H1 (cell line): Measurements from ENCODE around the gene RBFOX1. TPM values are rescaled to one million over a fixed set of nuclear protein-coding genes. Genes with fewer than 3 reads are reported as not detected.

Source experiments
- CTCF ChIA-PET: fragments of 300-600 bp; sonication (Branson Sonifier 250); formaldehyde crosslinking; loops from one replicate; lab custom pipeline; 2021; ENCODE audit not compliant: partially characterized antibody; lab: Charles Lee
- POLR2A ChIA-PET: fragments of 300-600 bp; sonication (Branson Sonifier 250); formaldehyde crosslinking; loops from one replicate; lab custom pipeline; 2021; ENCODE audit warnings: inconsistent platforms; ENCODE audit not compliant: partially characterized antibody; lab: Charles Lee
- DNase-seq, 2 experiments: peaks; one replicate each; pipeline versions ENCODE4 v3.0.0 to v3.0.0-alpha.2; 2010 to 2022; ENCODE audit warnings: low spot score in 2 of 2, low read depth in 1 of 2, mixed read lengths in 1 of 2
- FAIRE-seq: peaks from 2 replicates; lab custom pipeline; 2011; peaks lifted over from hg19 to GRCh38; lab: Jason Lieb, UNC
- H2AFZ ChIP-seq: 2 replicates; pipeline ENCODE4 v1.8.1; 2012; ENCODE audit warnings: low read length, inconsistent platforms
- H2AK5ac ChIP-seq: 2 replicates; pipeline ENCODE4 v1.6.1; 2013; ENCODE audit warnings: low read depth, low read length
- H2BK120ac ChIP-seq: replicated peaks from 2 replicates; pipeline ENCODE3; 2013; ENCODE audit warnings: low read depth, low read length, inconsistent platforms
- H2BK12ac ChIP-seq: 2 replicates; pipeline ENCODE4 v1.6.1; 2013; ENCODE audit warnings: low read depth, low read length
- H2BK15ac ChIP-seq: 2 replicates; pipeline ENCODE4 v1.6.1; 2013; ENCODE audit warnings: low read length
- H2BK20ac ChIP-seq: 2 replicates; pipeline ENCODE4 v1.6.1; 2013; ENCODE audit warnings: low read length
- H2BK5ac ChIP-seq: 2 replicates; pipeline ENCODE4 v1.6.1; 2013; ENCODE audit warnings: low read depth, low read length
- H3K14ac ChIP-seq: 2 replicates; pipeline ENCODE4 v1.6.1; 2013; ENCODE audit warnings: inconsistent platforms; ENCODE audit not compliant: insufficient read length
- H3K18ac ChIP-seq: 2 replicates; pipeline ENCODE4 v1.6.1; 2013; ENCODE audit warnings: low read length; ENCODE audit errors: extremely low read depth
- H3K23ac ChIP-seq: 2 replicates; pipeline ENCODE4 v1.6.1; 2013; ENCODE audit warnings: inconsistent platforms; ENCODE audit not compliant: insufficient read length
- H3K23me2 ChIP-seq: 2 replicates; pipeline ENCODE4 v1.6.1; 2013; ENCODE audit warnings: low read depth, low read length
- H3K27ac ChIP-seq: 2 replicates; pipeline ENCODE4 v1.6.1; 2011; ENCODE audit warnings: low read depth, low read length, inconsistent platforms
- H3K27me3 ChIP-seq, 4 experiments: replicated peaks in 1 of 4; 1 replicate in 1 of 4; 2 replicates in 3 of 4; pipeline versions ENCODE4 v1.6.1 to v1.8.1; 2011 to 2013; ENCODE audit warnings: low read length in 3 of 4, mild to moderate bottlenecking in 3 of 4, inconsistent platforms in 2 of 4, mixed read lengths in 2 of 4, moderate library complexity in 1 of 4; ENCODE audit not compliant: control insufficient read depth in 3 of 4, insufficient read depth in 3 of 4; ENCODE audit errors: extremely low read depth in 1 of 4
- H3K36me3 ChIP-seq, 4 experiments: 2 replicates each; pipeline versions ENCODE4 v1.6.1 to v1.8.1; 2011 to 2013; ENCODE audit warnings: mild to moderate bottlenecking in 4 of 4, low read length in 3 of 4, moderate library complexity in 2 of 4, control low read depth in 1 of 4, inconsistent platforms in 1 of 4; ENCODE audit not compliant: insufficient read depth in 4 of 4, control insufficient read depth in 2 of 4
- H3K4ac ChIP-seq: replicated peaks from 2 replicates; pipeline ENCODE3; 2013; ENCODE audit warnings: low read length, low read depth, mixed read lengths, inconsistent platforms; ENCODE audit not compliant: insufficient read length
- H3K4me1 ChIP-seq, 4 experiments: replicated peaks in 1 of 4; 1 replicate in 1 of 4; 2 replicates in 3 of 4; pipeline versions ENCODE4 v1.6.1 to v1.8.1; 2011 to 2013; ENCODE audit warnings: low read length in 3 of 4, inconsistent platforms in 2 of 4, mixed read lengths in 1 of 4; ENCODE audit not compliant: insufficient read depth in 4 of 4, control insufficient read depth in 3 of 4
- H3K4me2 ChIP-seq, 2 experiments: 2 replicates each; pipeline versions ENCODE4 v1.6.1 to v1.8.1; 2011 to 2013; ENCODE audit warnings: low read depth in 2 of 2, low read length in 2 of 2, control low read depth in 1 of 2, inconsistent platforms in 1 of 2, mild to moderate bottlenecking in 1 of 2; ENCODE audit not compliant: insufficient read depth in 1 of 2
- H3K4me3 ChIP-seq, 4 experiments: fragments of 200-600, 300-600 bp in 1 of 4; sonication (generic), shearing (Covaris generic), sonication (Bioruptor Twin) in 1 of 4; 2 replicates each; pipeline versions ENCODE4 v1.5.1 to v1.8.1; 2011 to 2016; ENCODE audit warnings: low read length in 4 of 4, low read depth in 3 of 4, control low read depth in 2 of 4, inconsistent platforms in 2 of 4, mild to moderate bottlenecking in 2 of 4, mixed read lengths in 1 of 4, moderate library complexity in 1 of 4; ENCODE audit not compliant: insufficient read depth in 2 of 4; ENCODE audit errors: extremely low read depth in 1 of 4
- H3K56ac ChIP-seq: replicated peaks from 2 replicates; pipeline ENCODE3; 2013; ENCODE audit warnings: low read depth, mild to moderate bottlenecking, mixed read lengths, low read length, inconsistent platforms; ENCODE audit not compliant: insufficient read length
- H3K79me1 ChIP-seq: 2 replicates; pipeline ENCODE4 v1.6.1; 2013; ENCODE audit warnings: low read depth, low read length, control low read depth
- H3K79me2 ChIP-seq, 2 experiments: 2 replicates each; pipeline versions ENCODE4 v1.6.1 to v1.8.1; 2012 to 2013; ENCODE audit warnings: low read length in 2 of 2, mild to moderate bottlenecking in 2 of 2, inconsistent platforms in 1 of 2; ENCODE audit not compliant: insufficient read depth in 2 of 2, control insufficient read depth in 1 of 2
- H3K9ac ChIP-seq, 4 experiments: replicated peaks in 1 of 4; 1 replicate in 1 of 4; 2 replicates in 3 of 4; pipeline versions ENCODE4 v1.6.1 to v1.8.1; 2011 to 2013; ENCODE audit warnings: low read depth in 3 of 4, low read length in 3 of 4, control low read depth in 2 of 4, mild to moderate bottlenecking in 2 of 4, moderate library complexity in 2 of 4, inconsistent platforms in 1 of 4; ENCODE audit errors: extremely low read depth in 1 of 4
- H3K9me3 ChIP-seq, 2 experiments: 2 replicates each; pipeline versions ENCODE4 v1.6.1 to v1.8.1; 2012 to 2013; ENCODE audit warnings: mild to moderate bottlenecking in 2 of 2, moderate library complexity in 2 of 2, control low read depth in 1 of 2, inconsistent platforms in 1 of 2, low read depth in 1 of 2, low read length in 1 of 2, mixed read lengths in 1 of 2; ENCODE audit not compliant: insufficient read depth in 2 of 2
- H4K20me1 ChIP-seq, 2 experiments: replicated peaks in 1 of 2; 2 replicates each; pipeline versions ENCODE3 to v1.8.1; 2011 to 2013; ENCODE audit warnings: inconsistent platforms in 2 of 2, low read length in 2 of 2, mild to moderate bottlenecking in 1 of 2; ENCODE audit not compliant: insufficient read depth in 2 of 2, control insufficient read depth in 1 of 2
- H4K5ac ChIP-seq: 2 replicates; pipeline ENCODE4 v1.6.1; 2013; ENCODE audit warnings: low read length, low read depth, mixed read lengths, inconsistent platforms; ENCODE audit not compliant: insufficient read length
- H4K8ac ChIP-seq: 2 replicates; pipeline ENCODE4 v1.8.0; 2013; ENCODE audit warnings: mild to moderate bottlenecking, moderate library complexity, low read length, inconsistent platforms; ENCODE audit not compliant: insufficient read depth; ENCODE audit errors: extremely low read depth
- H4K91ac ChIP-seq: replicated peaks from 2 replicates; pipeline ENCODE3; 2013; ENCODE audit warnings: low read length, mixed read lengths, inconsistent platforms; ENCODE audit not compliant: insufficient read length
- BACH1 ChIP-seq: IDR thresholded peaks from 2 replicates; pipeline ENCODE4 v1.6.1; 2012; ENCODE audit warnings: low read length, improper control_type of control experiment
- CHD2 ChIP-seq: IDR thresholded peaks from 2 replicates; pipeline ENCODE4 v1.6.1; 2012; ENCODE audit warnings: low read length, improper control_type of control experiment
- PHF8 ChIP-seq: fragments of 200-600 bp; sonication (generic); conservative IDR thresholded peaks from 2 replicates; pipeline ENCODE4 v1.7.1; 2012; ENCODE audit warnings: low read depth, mild to moderate bottlenecking, inconsistent platforms, low read length, moderate library complexity
- WGBS, 2 experiments: shearing (Covaris generic) in 1 of 2; methylation state at CpG; one replicate each; pipeline versions ENCODE4 v1.1.6 to v1.1.7; 2013 to 2015; ENCODE audit warnings: low lambda C conversion rate in 2 of 2, mixed read lengths in 2 of 2, inconsistent platforms in 1 of 2, low coverage in 1 of 2, missing lambda C conversion rate in 1 of 2; ENCODE audit not compliant: insufficient replicate concordance in 2 of 2, insufficient coverage in 1 of 2, insufficient read length in 1 of 2; ENCODE audit errors: extremely low coverage in 1 of 2, missing lambda C conversion rate in 1 of 2; 5-methylcytosine and 5-hydroxymethylcytosine counted together
- polyA plus RNA-seq, 7 experiments: library from polyadenylated mRNA; depleted of rRNA in 3 of 7; stranded (reverse) in 5 of 7; unstranded in 2 of 7; fragments of >200 nt in 5 of 7; fragments of 200-250 nt in 2 of 7; gene quantifications; 1 replicate in 5 of 7; 2 replicates in 1 of 7; 4 replicates in 1 of 7; pipeline versions ENCODE4 v1.2.1 to v1.2.3, GENCODE V29; 2011 to 2013; ENCODE audit warnings: missing spikeins in 2 of 7, mixed read lengths in 2 of 7
- total RNA-seq: library from RNA; stranded (reverse); fragmentation: NEBNext Ultra II Directional; extraction: Animal tissue kit (Norgen Biotek cat#: 25700); gene quantifications from 2 replicates; pipeline ENCODE4 v1.2.1, GENCODE V29; 2021
- TF ChIP-seq, protein P1 (sequence below): IDR thresholded peaks from 2 replicates; pipeline ENCODE4 v1.6.1; 2012; ENCODE audit warnings: low read length, inconsistent platforms

The RBFOX1 gene
- total and polyA plus RNA-seq, 2 of the 8 experiments (the other 6 are each of a cell fraction or from before 2014, with no cell fraction given): 1.7 to 2.8 TPM

DNA sequence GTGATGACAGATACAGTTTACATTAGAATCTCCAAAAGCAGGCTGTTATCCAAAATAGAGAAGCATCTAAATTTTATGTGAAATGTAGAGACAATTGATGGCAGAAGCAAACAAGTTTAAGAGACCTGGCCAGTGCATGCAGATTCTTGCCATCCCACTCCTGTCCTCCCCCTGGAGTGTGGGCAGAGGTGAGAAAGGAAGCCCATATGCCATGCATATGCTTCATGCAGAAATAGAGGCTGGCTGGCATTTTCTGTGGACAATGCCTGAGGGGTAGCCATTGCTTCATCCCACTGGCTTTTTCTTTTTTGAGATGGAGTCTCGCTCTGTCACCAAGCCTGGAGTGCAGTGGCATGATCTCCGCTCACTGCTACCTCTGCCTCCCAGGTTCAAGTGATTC lies 382.1 kb downstream of the RBFOX1 start:
- Histone ChIP-seq H3K23ac (no peak overlapping the region), H3K23me2 (no peaks in the 10 kb centered on the region), H3K4me2 (no peak overlapping the region), H3K14ac (no peak overlapping the region), H4K5ac (no peak overlapping the region), H3K56ac (no peak overlapping the region), H3K36me3 (no peaks in the 10 kb centered on the region), H3K4me1 (peaks cover 0 to 6% (median 2%) of the 10 kb centered on the region in 4 experiments; a peak in 2 of 7 replicates), H2AFZ (no peak overlapping the region), H3K18ac (no peak overlapping the region), H3K4me3 (no peak overlapping the region), H2BK5ac (no peak overlapping the region), H3K9me3 (no peaks in the 10 kb centered on the region), H3K27ac (no peak overlapping the region), H2BK120ac (no peak overlapping the region), H3K27me3 (peaks cover 0 to 1% (median 0%) of the 10 kb centered on the region in 4 experiments; a peak in 1 of 7 replicates), H3K79me2 (no peaks in the 10 kb centered on the region), H2AK5ac (no peak overlapping the region), H4K8ac (no peak overlapping the region)
- DNase-seq (no peak), FAIRE-seq (no peak)
- no peak for TF ChIP-seq PHF8
- no peak for TF ChIP-seq BACH1
- TF ChIP-seq, protein P1, sequence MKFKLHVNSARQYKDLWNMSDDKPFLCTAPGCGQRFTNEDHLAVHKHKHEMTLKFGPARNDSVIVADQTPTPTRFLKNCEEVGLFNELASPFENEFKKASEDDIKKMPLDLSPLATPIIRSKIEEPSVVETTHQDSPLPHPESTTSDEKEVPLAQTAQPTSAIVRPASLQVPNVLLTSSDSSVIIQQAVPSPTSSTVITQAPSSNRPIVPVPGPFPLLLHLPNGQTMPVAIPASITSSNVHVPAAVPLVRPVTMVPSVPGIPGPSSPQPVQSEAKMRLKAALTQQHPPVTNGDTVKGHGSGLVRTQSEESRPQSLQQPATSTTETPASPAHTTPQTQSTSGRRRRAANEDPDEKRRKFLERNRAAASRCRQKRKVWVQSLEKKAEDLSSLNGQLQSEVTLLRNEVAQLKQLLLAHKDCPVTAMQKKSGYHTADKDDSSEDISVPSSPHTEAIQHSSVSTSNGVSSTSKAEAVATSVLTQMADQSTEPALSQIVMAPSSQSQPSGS: no peak
- TF ChIP-seq CHD2: no peak
- TF ChIP-seq, all 59 proteins: peak for 0
- 74% methylated on average over 2 of the region's 2 CpGs; no CpG with 5 or more reads in 1 of the 2 experiments for WGBS, 2 experiments
- H3K4ac ChIP-seq: no peak overlapping the region
- H4K91ac ChIP-seq: no peak overlapping the region
- no peaks in the 10 kb centered on the region for H4K20me1 ChIP-seq
- H2BK15ac ChIP-seq: no peak overlapping the region
- H3K79me1 ChIP-seq: no peaks in the 10 kb centered on the region
- no peak overlapping the region for H2BK20ac ChIP-seq
- ChIA-PET CTCF (no interaction called here), POLR2A (no interaction called here)
- H2BK12ac ChIP-seq: no peak overlapping the region
- H3K9ac ChIP-seq: no peak overlapping the region
